Measurements from ENCODE around the gene OR10G8.

OR10G8 gene

GRCh38 chr11:124075841-124076651, 49.4 kb downstream of the OR10G8 start:
- Histone ChIP-seq H4K20me1 (no peaks in the 10 kb centered on the region), H3K9ac (no peak overlapping the region), H3K9me3 (no peaks in the 10 kb centered on the region), H3K36me3 (no peaks in the 10 kb centered on the region), H3K4me1 (peaks cover 16% of the 10 kb centered on the region), H3K27me3 (peaks cover 5% of the 10 kb centered on the region; the same call in 1 of the 2 replicates), H3K4me2 (peak overlapping the region; percentile 64), H3K4me3 (peak overlapping the region; percentile 45), H3K27ac (no peak overlapping the region)
- TF ChIP-seq Cebpa-rat (IDR thresholded peaks at IDR 0.05) = no peak

DNA sequence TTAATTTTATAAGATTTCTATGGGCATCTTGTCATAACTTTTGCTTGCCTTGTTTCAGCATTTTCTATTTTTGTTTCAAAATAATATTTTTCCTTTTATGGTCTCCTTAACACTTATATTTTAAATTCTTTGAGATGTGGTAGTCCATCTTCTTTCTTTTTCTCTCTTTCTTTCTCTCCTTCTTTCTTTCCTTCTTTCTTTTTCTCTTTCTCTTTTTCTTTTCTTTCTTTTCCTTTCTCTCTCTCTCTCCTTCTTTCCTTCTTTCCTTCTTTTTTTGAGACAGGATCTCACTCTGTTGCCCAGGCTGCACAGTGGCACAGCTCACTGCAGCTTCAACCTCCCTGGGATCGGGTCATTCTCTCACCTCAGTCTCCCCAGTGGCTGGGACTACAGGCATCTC, 50.7 kb downstream of the OR10G8 start:
- peaks cover 9% of the 10 kb centered on the region for H3K4me1 ChIP-seq
- no peak overlapping the region for H3K4me2 ChIP-seq
- H3K36me3 ChIP-seq = no peaks in the 10 kb centered on the region
- peaks cover 5% of the 10 kb centered on the region; the same call in 1 of the 2 replicates for H3K27me3 ChIP-seq
- H4K20me1 ChIP-seq = no peaks in the 10 kb centered on the region
- no peaks in the 10 kb centered on the region for H3K9me3 ChIP-seq
- no peak overlapping the region for H3K27ac ChIP-seq
- no peak for TF ChIP-seq Cebpa-rat (IDR thresholded peaks at IDR 0.05)
- no peak overlapping the region for H3K4me3 ChIP-seq
- no peak overlapping the region for H3K9ac ChIP-seq

DNA sequence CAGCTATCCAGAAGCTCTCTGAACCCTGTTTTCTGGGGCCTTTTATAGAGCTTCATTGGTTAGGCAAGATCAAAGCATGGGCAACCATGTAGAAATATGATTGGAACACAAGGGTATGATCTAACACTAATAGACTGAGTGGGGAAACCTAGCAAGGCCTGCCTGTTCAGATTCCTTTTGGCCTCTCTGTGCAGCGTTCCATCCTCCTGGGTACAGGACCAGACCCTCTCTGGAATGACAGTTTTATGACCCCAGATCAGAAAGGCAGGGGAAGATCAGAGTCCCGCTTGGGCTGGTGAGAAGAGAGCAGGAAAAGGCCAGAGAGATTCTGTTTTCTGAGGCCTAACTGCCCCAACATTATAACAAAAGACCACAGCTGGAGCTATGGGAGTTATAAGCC, 52.0 kb downstream of the OR10G8 start:
- H3K9ac ChIP-seq = no peak overlapping the region
- TF ChIP-seq Cebpa-rat (IDR thresholded peaks at IDR 0.05) = no peak
- H3K36me3 ChIP-seq = no peaks in the 10 kb centered on the region
- H3K4me2 ChIP-seq = no peak overlapping the region
- H3K4me3 ChIP-seq = no peak overlapping the region
- H3K9me3 ChIP-seq = no peaks in the 10 kb centered on the region
- H3K4me1 ChIP-seq = peaks cover 9% of the 10 kb centered on the region
- H4K20me1 ChIP-seq = no peaks in the 10 kb centered on the region
- H3K27ac ChIP-seq = no peak overlapping the region
- peaks cover 5% of the 10 kb centered on the region; the same call in 1 of the 2 replicates for H3K27me3 ChIP-seq

GRCh38 chr11:124079631-124080326, 53.2 kb downstream of the OR10G8 start:
- Histone ChIP-seq H3K4me3 (no peak overlapping the region), H3K27me3 (peaks cover 5% of the 10 kb centered on the region; the same call in 1 of the 2 replicates), H3K36me3 (no peaks in the 10 kb centered on the region), H3K9ac (no peak overlapping the region), H3K4me2 (no peak overlapping the region), H3K4me1 (peaks cover 9% of the 10 kb centered on the region), H4K20me1 (no peaks in the 10 kb centered on the region), H3K27ac (no peak overlapping the region), H3K9me3 (no peaks in the 10 kb centered on the region)
- TF ChIP-seq Cebpa-rat (IDR thresholded peaks at IDR 0.05) = no peak

Measured in BLaER1 (cell line).